GM19397 (cell line): ENCODE data around the gene GALNT17.

ENCODE experiments used
- ATAC-seq: cut with Tn5 transposase; IDR thresholded peaks from one replicate; pipeline ENCODE4 v1.9.1; 2021; ENCODE audit warnings: mild to moderate bottlenecking, moderate library complexity; ENCODE audit not compliant: unreplicated experiment

GALNT17 gene

GRCh38 chr7:71377062-71377461 is 245.1 kb downstream of the GALNT17 start:
- ATAC-seq = no peak

DNA sequence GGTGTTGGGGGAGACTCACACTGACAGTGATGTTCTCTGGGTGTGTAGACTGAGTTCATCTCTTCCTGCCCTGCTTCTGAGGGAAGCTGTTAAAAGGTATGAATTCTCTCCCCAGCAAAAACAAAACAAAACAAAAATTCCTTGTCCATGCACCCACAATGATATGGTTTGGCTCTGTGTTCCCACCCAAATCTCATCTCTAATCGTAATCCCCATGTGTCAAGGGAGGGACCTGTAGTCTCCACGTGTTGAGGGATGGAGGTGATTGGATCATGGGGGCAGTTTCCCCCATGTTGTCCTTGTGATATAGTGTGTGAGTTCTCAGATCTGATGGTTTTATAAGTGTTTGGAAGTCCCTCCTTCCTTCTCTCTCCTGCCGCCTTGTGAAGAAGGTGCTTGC is 245.5 kb downstream of the GALNT17 start:
- no peak for ATAC-seq

- ATAC-seq = no peak
Observed at GRCh38 chr7:71384094-71384493, 252.2 kb downstream of the GALNT17 start.

DNA sequence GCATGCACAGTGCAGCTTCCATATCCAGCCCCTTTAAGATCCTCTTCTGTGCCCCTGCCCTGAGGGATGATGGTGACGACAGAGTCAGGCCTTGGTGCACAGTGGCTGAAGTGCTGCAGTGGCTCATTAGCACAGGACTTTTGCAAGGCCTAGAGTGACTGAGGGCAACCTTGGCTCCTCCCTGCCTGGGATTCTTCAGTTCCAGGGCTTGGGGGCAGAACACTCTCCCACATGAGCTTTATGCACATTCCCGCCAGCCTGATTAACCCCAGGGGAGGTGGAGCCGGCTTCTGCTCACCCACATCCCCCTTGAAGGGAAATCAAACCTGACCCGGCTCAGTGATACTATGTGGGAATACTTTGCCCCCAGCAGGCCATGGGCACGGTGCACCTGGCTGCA is 253.4 kb downstream of the GALNT17 start:
- ATAC-seq = no peak

- ATAC-seq = no peak
Observed at GRCh38 chr7:71386152-71386785, 254.3 kb downstream of the GALNT17 start.

DNA sequence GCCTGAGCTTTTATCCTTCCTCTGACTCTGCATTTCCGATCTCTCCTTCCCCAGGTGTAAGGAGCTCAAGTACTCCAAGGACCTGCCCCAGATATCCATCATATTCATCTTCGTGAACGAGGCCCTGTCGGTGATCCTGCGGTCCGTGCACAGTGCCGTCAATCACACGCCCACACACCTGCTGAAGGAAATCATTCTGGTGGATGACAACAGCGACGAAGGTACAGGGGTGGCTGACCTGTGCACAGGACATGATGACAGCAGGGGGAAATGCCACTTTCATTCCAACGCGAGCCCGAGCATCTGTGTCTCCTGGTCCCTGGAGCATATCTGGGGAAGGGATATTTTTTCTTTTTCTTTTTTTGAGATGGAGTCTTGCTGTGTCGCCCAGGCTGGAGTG is 256.2 kb downstream of the GALNT17 start:
- no peak for ATAC-seq

DNA sequence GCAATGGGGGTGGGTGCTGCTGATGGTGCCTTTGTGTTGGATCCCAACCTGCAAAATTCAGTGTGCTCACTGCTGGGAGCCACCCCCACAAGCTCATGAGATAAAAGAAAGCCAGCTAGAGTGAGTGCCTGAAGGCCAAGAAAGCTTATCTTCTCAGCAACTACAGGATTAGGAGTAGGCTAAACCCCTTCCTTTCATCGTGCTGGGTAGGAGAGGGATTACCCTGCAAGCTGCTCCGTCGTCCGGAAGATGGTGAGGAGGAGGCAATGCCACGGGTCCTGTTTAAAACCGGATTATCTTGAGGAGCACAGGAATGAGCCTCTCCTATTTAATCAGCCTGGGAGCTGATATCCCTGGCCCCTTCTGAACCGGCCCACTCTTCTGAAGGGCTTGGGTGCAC is 258.0 kb downstream of the GALNT17 start:
- ATAC-seq = no peak

GRCh38 chr7:71393661-71394060 is 261.7 kb downstream of the GALNT17 start:
- no peak for ATAC-seq

DNA sequence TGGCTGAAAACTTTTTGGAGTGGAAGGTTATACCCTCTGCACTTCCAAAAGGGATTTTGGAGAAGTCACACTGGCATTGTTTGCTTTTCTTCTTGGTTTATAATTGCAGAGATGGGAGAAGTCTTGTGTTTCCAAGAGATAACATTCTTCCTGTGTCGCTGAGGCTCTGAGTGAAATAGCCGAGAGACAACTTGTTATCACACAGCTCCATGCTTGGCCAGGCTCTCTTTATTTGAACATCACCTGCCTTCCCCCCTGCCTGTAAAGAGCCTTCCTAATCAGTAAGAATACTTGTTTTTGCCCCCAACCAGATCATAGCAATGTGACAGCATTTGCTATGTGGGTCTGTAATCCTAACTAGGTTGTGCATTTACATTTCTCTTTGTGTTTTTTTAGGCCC is 270.7 kb downstream of the GALNT17 start:
- ATAC-seq = no peak

DNA sequence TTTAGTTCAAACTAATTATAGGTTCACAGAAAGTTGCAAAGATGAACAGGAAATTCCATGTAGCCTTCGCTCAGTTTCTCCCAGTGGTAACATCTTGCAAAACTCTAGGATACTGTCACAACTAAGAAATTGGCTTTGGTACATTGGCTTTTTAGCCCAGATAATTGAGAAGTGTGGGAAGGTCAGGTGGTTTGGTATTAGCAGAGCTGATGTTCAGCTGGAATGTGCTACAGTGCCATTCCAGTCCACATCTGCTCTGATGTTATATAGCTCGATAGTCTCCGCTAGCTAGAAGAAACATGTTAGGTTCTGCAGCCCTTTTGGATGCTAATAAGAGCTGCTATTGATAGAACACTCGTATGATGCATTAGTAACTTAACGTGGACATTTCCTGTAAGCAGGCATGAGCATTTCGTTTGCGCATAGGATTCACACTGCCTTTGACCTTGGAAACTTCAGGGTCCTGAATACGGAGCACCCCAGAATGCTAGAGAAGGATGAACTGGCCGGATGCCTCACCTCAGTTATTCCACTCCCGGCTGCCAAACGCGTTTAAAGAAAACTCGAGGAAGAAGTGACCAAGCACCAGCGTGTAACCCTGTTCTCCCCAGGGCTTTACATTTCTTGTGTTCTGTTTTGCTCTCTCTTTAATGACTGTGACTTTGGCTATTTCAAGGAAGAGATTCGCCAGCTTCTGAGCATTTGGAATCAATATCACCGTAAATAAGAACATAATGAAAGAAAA is 271.4 kb downstream of the GALNT17 start:
- ATAC-seq = no peak

DNA sequence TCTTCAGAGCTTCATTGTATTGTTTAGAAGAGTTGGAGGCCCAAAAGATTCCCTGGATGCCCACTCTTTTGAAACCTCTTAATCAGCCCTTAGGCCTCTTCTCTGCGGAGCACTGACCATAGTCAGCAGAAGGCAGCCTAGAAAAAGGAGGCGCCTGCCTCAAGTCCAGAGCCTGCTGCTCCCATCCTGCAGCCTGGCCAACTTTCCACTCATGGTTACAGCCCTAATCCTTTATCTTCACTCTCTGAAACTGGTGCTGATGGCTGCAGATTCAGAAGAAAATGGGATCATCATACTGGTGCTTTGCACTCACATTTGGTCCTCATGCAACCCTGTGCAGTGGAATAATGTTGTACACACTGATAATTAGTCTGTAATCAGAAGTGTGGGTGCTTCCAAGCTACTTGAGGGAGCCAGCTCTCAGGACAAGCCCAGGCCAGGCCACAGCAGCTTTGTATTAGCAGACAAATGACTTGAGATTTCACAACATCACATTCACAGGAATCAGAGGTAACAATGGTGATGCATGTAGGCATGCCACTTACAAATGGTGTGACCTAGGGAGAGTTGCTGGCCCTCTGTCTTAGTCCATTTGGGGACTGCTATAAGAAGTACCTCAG is 272.9 kb downstream of the GALNT17 start:
- ATAC-seq = no peak

GRCh38 chr7:71408271-71408670 is 276.3 kb downstream of the GALNT17 start:
- ATAC-seq = no peak

DNA sequence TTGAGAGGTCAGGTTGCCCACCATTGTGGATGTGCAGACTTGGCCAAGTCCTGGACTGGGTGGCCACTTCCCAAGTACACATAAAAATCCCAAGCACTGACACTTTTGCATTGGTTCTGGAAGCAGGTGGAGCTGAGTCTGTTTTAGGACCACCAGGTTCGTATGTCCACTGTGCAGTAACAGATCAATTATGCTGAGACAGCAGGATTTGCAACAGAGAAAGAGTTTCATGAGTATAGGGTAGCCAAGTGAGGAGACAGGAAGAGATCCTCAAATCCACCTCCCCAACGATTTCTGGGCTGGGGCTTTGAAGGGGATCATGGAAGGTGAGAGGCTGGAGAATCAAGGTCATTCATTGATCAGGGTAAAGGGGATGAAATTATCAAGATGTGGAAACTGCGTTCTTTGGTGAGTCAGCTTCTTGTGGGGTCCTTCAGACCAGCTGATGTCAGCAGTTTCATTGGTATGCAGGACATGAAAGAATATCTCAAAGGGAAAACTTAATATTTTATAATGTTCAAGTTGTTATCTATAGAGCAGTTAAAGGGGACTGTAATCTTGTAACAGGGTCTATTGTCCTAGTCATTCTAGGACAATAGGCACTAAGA is 277.7 kb downstream of the GALNT17 start:
- ATAC-seq = no peak

DNA sequence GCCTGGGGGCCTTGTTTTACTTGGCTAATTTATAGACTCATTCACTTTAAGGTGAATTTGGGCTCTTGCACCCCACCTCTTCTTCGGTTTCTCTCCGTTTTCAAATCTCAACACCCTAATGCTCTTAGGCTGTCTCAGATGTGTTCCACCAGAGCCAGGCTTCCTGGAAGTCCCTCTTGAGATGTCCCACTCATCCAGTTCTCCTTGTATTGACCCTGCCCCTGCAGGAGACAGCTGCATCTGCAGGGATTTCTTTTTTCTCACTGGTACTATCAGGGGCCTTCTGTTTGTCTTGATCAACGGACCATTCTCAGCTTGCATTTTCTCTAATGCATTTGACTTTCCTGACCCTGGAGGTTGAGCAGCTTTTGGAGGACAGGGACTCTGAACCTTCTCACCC is 279.5 kb downstream of the GALNT17 start:
- no peak for ATAC-seq

GRCh38 chr7:71414490-71414889 is 282.5 kb downstream of the GALNT17 start:
- ATAC-seq = no peak

- ATAC-seq = no peak
Observed at GRCh38 chr7:71419546-71420337, 287.8 kb downstream of the GALNT17 start.

DNA sequence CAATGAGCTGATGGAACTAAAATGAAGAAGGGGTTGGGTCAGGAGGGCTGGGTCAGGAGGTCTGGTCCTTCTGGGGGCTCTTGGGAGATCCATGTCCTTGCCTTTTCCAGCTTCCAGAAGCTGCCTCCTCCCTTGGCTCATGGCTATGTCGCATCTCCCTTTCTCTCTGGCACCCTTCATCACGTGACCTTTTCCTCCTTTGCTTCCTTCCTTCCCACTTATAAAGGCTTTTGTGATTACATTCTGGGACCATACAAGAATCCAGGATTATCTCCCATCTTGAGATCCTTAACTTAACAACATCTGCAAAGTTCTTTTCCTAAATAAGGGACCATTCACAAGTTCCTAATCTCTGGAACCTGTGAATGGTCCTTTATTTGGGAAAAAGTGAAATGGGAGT is 290.2 kb downstream of the GALNT17 start:
- ATAC-seq = no peak

DNA sequence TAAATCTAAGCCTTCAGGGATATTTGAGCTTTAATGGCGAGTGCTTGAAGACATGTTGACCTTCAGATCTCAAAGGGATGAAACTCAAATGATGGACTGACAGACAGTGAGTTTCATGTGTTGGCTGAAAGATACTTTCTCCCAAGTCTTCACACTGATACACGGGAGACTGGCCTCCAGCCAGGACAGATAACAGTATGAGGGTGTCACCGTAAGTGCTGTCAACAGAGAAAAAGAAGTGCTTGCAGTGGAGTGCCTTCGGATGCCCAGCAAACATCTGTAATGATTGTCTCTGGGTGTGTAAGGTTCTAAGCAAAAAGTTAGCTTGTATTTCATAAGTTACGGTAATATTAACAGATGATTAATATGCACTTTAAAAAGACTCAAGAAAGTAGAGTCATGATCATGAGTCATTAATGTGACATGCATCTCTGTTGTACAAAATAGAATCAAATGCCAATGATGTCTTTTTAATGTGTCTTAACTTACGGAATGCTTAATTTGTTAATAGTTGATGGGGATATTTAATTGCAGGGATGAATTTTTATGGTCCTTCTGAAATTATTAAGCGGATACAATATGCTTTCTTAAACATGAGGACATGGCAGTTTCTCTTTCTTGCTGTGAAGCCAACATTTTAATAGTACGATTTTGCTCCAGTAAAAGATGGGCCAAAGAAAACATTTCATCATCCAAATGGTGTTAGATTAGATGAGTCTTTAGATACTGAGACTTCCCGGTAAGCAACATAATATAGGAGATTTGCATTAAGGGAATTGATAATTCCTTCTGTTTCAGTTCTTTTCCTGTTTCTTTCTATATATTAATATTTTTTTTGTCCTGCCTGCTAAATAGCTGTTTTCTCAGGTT is 292.5 kb downstream of the GALNT17 start:
- ATAC-seq = no peak

- no peak for ATAC-seq
Observed at GRCh38 chr7:71429083-71429482, 297.1 kb downstream of the GALNT17 start.

DNA sequence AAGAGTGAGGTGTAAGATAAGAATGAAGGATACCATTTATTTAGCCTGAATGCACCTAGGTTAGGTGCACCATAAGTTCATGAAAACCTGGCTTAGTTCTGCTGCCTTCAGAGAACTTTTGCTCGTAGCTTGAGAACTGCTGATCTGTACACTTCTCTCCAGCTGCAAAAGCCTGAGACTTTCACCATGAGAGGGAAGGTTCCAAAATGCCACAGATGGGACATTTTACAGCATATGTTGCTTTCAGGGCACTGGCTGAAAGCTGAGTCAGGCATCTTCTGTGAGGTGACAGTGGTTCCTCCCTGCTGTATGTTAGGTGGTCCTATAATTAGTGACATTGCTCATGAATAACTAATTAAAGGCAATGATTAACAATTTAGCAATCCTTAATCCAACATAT is 298.3 kb downstream of the GALNT17 start:
- ATAC-seq = no peak
